ENCODE results near the gene ACSS3. TPM values are rescaled to one million over a fixed set of nuclear protein-coding genes. Genes with fewer than 3 reads are reported as not detected.

The ACSS3 gene
- total RNA-seq, 1 donor from 2014 or later: 32.4 TPM

DNA sequence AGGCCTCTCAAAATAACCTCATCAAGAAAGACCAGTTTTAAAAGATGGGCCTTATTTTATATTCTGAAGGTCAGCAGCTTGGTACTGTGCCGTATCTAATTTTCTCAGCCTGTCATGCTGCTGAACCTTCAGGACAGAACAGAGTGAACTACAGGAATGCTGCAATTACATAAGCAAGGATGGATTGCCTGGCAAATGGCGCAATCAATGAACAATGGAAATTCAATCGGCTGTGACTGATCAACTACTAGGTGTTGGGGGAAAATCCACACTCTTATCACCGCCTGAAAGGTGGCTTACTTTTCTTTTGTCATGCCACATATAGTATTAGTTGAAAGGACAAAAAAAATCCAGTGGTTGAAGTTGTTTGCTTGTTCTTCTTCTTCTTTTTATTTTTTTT lies 8.5 kb downstream of the ACSS3 start:
- Histone ChIP-seq H3K27ac (no peak overlapping the region), H3K27me3 (ENCODE audit: low read depth) (no peaks in the 10 kb centered on the region), H3K4me1 (peaks cover 19% of the 10 kb centered on the region), H3K36me3 (no peaks in the 10 kb centered on the region), H3K4me3 (no peak overlapping the region), H3K9me3 (no peaks in the 10 kb centered on the region)
- intact Hi-C loops (cut with DNase I): no loop called here
- ATAC-seq (peak in 1 of 2 donors; percentile 47), DNase-seq (no peak)
- TF ChIP-seq, protein P1, sequence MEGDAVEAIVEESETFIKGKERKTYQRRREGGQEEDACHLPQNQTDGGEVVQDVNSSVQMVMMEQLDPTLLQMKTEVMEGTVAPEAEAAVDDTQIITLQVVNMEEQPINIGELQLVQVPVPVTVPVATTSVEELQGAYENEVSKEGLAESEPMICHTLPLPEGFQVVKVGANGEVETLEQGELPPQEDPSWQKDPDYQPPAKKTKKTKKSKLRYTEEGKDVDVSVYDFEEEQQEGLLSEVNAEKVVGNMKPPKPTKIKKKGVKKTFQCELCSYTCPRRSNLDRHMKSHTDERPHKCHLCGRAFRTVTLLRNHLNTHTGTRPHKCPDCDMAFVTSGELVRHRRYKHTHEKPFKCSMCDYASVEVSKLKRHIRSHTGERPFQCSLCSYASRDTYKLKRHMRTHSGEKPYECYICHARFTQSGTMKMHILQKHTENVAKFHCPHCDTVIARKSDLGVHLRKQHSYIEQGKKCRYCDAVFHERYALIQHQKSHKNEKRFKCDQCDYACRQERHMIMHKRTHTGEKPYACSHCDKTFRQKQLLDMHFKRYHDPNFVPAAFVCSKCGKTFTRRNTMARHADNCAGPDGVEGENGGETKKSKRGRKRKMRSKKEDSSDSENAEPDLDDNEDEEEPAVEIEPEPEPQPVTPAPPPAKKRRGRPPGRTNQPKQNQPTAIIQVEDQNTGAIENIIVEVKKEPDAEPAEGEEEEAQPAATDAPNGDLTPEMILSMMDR (IDR thresholded peaks at IDR 0.05): no peak

GRCh38 chr12:81088221-81088620 lies 10.3 kb downstream of the ACSS3 start:
- Histone ChIP-seq H3K4me3 (no peak overlapping the region), H3K9me3 (no peaks in the 10 kb centered on the region), H3K36me3 (no peaks in the 10 kb centered on the region), H3K27ac (no peak overlapping the region), H3K4me1 (peaks cover 19% of the 10 kb centered on the region), H3K27me3 (ENCODE audit: low read depth) (no peaks in the 10 kb centered on the region)
- ATAC-seq: no peak
- no peak for DNase-seq
- TF ChIP-seq, protein P1 (IDR thresholded peaks at IDR 0.05): no peak
- intact Hi-C loops (cut with DNase I): no loop called here

GRCh38 chr12:81089412-81089811 lies 11.5 kb downstream of the ACSS3 start:
- ATAC-seq: no peak
- intact Hi-C loops (cut with DNase I): no loop called here
- H3K27ac ChIP-seq: no peak overlapping the region

DNA sequence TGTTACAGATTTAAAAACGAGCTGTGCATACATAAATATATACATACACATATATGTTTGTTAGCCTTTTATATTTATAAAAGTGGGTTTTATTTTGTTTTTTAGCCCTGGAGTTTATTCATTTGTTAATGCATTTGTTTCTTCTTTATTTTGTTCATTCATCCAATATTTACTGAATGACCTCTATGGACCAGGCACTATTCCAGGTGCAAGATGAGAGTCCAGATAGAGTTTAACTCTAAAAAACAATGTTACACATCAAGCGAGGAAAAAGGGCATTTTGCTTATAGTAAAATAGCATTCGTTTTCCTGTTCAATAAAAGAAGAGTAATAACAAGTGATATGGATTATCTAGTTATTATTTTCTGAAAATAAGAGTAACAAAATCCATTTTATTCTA lies 14.2 kb downstream of the ACSS3 start:
- TF ChIP-seq, protein P1 (IDR thresholded peaks at IDR 0.05): no peak
- no peaks in the 10 kb centered on the region for H3K36me3 ChIP-seq
- intact Hi-C loops (cut with DNase I): no loop called here
- peaks cover 3% of the 10 kb centered on the region for H3K4me1 ChIP-seq
- no peak overlapping the region for H3K4me3 ChIP-seq
- DNase-seq (no peak), ATAC-seq (no peak)
- no peaks in the 10 kb centered on the region for H3K27me3 ChIP-seq (ENCODE audit: low read depth)
- no peak overlapping the region for H3K27ac ChIP-seq
- no peaks in the 10 kb centered on the region for H3K9me3 ChIP-seq

More at GRCh38 chr12:81089412-81089811, 11.5 kb downstream of the ACSS3 start:
- H3K4me3 ChIP-seq: no peak overlapping the region
- no peaks in the 10 kb centered on the region for H3K36me3 ChIP-seq
- no peaks in the 10 kb centered on the region for H3K9me3 ChIP-seq
- no peak for DNase-seq
- TF ChIP-seq, protein P1 (IDR thresholded peaks at IDR 0.05): no peak
- no peaks in the 10 kb centered on the region for H3K27me3 ChIP-seq (ENCODE audit: low read depth)
- peaks cover 16% of the 10 kb centered on the region for H3K4me1 ChIP-seq

GRCh38 chr12:81094718-81095360 lies 17.0 kb downstream of the ACSS3 start:
- H3K27ac ChIP-seq: no peak overlapping the region
- ATAC-seq (no peak), DNase-seq (no peak)
- peaks cover 3% of the 10 kb centered on the region for H3K4me1 ChIP-seq
- H3K27me3 ChIP-seq (ENCODE audit: low read depth): no peaks in the 10 kb centered on the region
- TF ChIP-seq, protein P1 (IDR thresholded peaks at IDR 0.05): no peak
- no peaks in the 10 kb centered on the region for H3K9me3 ChIP-seq
- intact Hi-C loops (cut with DNase I): no loop called here
- no peak overlapping the region for H3K4me3 ChIP-seq
- H3K36me3 ChIP-seq: no peaks in the 10 kb centered on the region

Data from lower lobe of right lung (tissue), 2 donors.